ENCODE results near the gene COL11A2.
"Not testable (repeated sequence)": the region's sequence is repeated elsewhere in the genome, so short reads cannot be mapped to it uniquely, and the experiment has no call there.

Gene COL11A2

GRCh38 chr6:33192105-33192646, at the start of gene COL11A2:
TSS of gene COL11A2 (minus strand) at chr6:33192467. CDS start at chr6:33192240, 227 bp downstream.
- no peak for DNase-seq (ENCODE audit: low read depth)

GRCh38 chr6:33241968-33242367, 49.7 kb upstream of the COL11A2 start:
- DNase-seq (ENCODE audit: low read depth), result no peak

GRCh38 chr6:33237741-33238140, 45.5 kb upstream of the COL11A2 start:
- no peak for DNase-seq (ENCODE audit: low read depth)

GRCh38 chr6:33236852-33237251, 44.6 kb upstream of the COL11A2 start:
- DNase-seq (ENCODE audit: low read depth), result no peak

GRCh38 chr6:33236328-33236727, 44.1 kb upstream of the COL11A2 start:
- no peak for DNase-seq (ENCODE audit: low read depth)

- no peak for DNase-seq (ENCODE audit: low read depth)
Measured at GRCh38 chr6:33235221-33235634, 43.0 kb upstream of the COL11A2 start.

- not testable (repeated sequence) for DNase-seq (ENCODE audit: low read depth)
Measured at GRCh38 chr6:33226503-33227120, 34.3 kb upstream of the COL11A2 start.

GRCh38 chr6:33217681-33218080, 25.4 kb upstream of the COL11A2 start:
- no peak for DNase-seq (ENCODE audit: low read depth)

- no peak for DNase-seq (ENCODE audit: low read depth)
Measured at GRCh38 chr6:33217246-33217645, 25.0 kb upstream of the COL11A2 start.

- no peak for DNase-seq (ENCODE audit: low read depth)
Measured at GRCh38 chr6:33216117-33216649, 23.9 kb upstream of the COL11A2 start.

- DNase-seq (ENCODE audit: low read depth), result no peak
Measured at GRCh38 chr6:33215271-33216116, 23.2 kb upstream of the COL11A2 start.

GRCh38 chr6:33213989-33214335, 21.7 kb upstream of the COL11A2 start:
- DNase-seq (ENCODE audit: low read depth), result no peak

GRCh38 chr6:33213166-33213988, 21.1 kb upstream of the COL11A2 start:
- no peak for DNase-seq (ENCODE audit: low read depth)

GRCh38 chr6:33212857-33213165, 20.5 kb upstream of the COL11A2 start:
- no peak for DNase-seq (ENCODE audit: low read depth)

- DNase-seq (ENCODE audit: low read depth), result no peak
Measured at GRCh38 chr6:33211666-33212422, 19.6 kb upstream of the COL11A2 start.

GRCh38 chr6:33211136-33211535, 18.9 kb upstream of the COL11A2 start:
- no peak for DNase-seq (ENCODE audit: low read depth)

GRCh38 chr6:33209856-33210255, 17.6 kb upstream of the COL11A2 start:
- DNase-seq (ENCODE audit: low read depth), result no peak

- peak; percentile 80 for DNase-seq (ENCODE audit: low read depth)
Measured at GRCh38 chr6:33208091-33208967, 16.1 kb upstream of the COL11A2 start, which contains the start of gene RING1. TSS of gene RING1 (plus strand) at chr6:33208500. CDS start at chr6:33208823, 323 bp downstream.

GRCh38 chr6:33207552-33208090, 15.4 kb upstream of the COL11A2 start:
- no peak for DNase-seq (ENCODE audit: low read depth)

Data from activated T-cell treated with anti-CD3 and anti-CD28 coated beads for 1 hour (primary cell).